ENCODE measurements around the gene DYNLT2. TPM values are rescaled to one million over a fixed set of nuclear protein-coding genes. Genes with fewer than 3 reads are reported as not detected.

Gene DYNLT2
- total and polyA plus RNA-seq, 2 of the 13 experiments (the other 11 are each of a cell fraction or from before 2014, with no cell fraction given), result 2.1 to 4.3 TPM

- TF ChIP-seq IRF9 (CRISPR knock-in tag; IDR thresholded peaks at IDR 0.05; ENCODE audit: borderline replicate concordance), result no peak; the same call in 1 of the 2 replicates
- no peak for TF ChIP-seq NFE2L2 (IDR thresholded peaks at IDR 0.05; ENCODE audit: low read length)
- TF ChIP-seq ZNF10 (CRISPR knock-in tag; IDR thresholded peaks at IDR 0.05; ENCODE audit: borderline replicate concordance, low read depth), result no peak
- TF ChIP-seq RNF2 (conservative IDR thresholded peaks at IDR 0.05; ENCODE audit: low read depth), result 0 out of 2 replicates have a peak, but pooled peaks have one; percentile 25
- TF ChIP-seq ZNF432 (CRISPR knock-in tag; IDR thresholded peaks at IDR 0.05; ENCODE audit: borderline replicate concordance), result no peak
- peak; percentile 75; the same call in 1 of the 2 replicates for TF ChIP-seq EED (CRISPR knock-in tag; IDR thresholded peaks at IDR 0.05)
- no peak; the same call in 1 of the 2 replicates for TF ChIP-seq ZNF564 (CRISPR knock-in tag; IDR thresholded peaks at IDR 0.05)
- TF ChIP-seq SNAPC2 (CRISPR knock-in tag; IDR thresholded peaks at IDR 0.05), result 0 out of 2 replicates have a peak, but pooled peaks have one; percentile 71
- TF ChIP-seq GTF3A (CRISPR knock-in tag; conservative IDR thresholded peaks at IDR 0.05), result peak; percentile 91; the same call in 1 of the 2 replicates
- peak; percentile 90; the same call in 1 of the 2 replicates for TF ChIP-seq FOXO4 (CRISPR knock-in tag; conservative IDR thresholded peaks at IDR 0.05)
- TF ChIP-seq ARNTL (CRISPR knock-in tag; IDR thresholded peaks at IDR 0.05), result peak; percentile 67
- peak; percentile 81; the same call in 1 of the 2 replicates for TF ChIP-seq SSRP1 (CRISPR knock-in tag; IDR thresholded peaks at IDR 0.05)
- peak; percentile 74; the same call in 1 of the 2 replicates for TF ChIP-seq NR1H2 (CRISPR knock-in tag; IDR thresholded peaks at IDR 0.05; ENCODE audit: borderline replicate concordance, low read depth)
- 0 out of 2 replicates have a peak, but pooled peaks have one; percentile 42 for TF ChIP-seq MATR3 (CRISPR knock-in tag; IDR thresholded peaks at IDR 0.05)
- TF ChIP-seq MXD1 (CRISPR knock-in tag; IDR thresholded peaks at IDR 0.05), result peak; percentile 96
- TF ChIP-seq MIXL1 (CRISPR knock-in tag; IDR thresholded peaks at IDR 0.05), result peak; percentile 88
- no peak for TF ChIP-seq SMARCC2 (IDR thresholded peaks at IDR 0.05)
- 0 out of 2 replicates have a peak, but pooled peaks have one; percentile 36 for TF ChIP-seq GATA4 (IDR thresholded peaks at IDR 0.05; ENCODE audit: borderline replicate concordance, low read depth)
- TF ChIP-seq KDM6A (CRISPR knock-in tag; IDR thresholded peaks at IDR 0.05; ENCODE audit: low read depth), result no peak
- peak; percentile 57 for TF ChIP-seq ZBTB38 (CRISPR knock-in tag; IDR thresholded peaks at IDR 0.05)
- TF ChIP-seq HDAC6 (IDR thresholded peaks at IDR 0.05; ENCODE audit: low read depth, low read length), result no peak
- TF ChIP-seq ZNF704 (CRISPR knock-in tag; IDR thresholded peaks at IDR 0.05; ENCODE audit: borderline replicate concordance), result peak; percentile 90
- TF ChIP-seq ZNF382 (CRISPR knock-in tag; IDR thresholded peaks at IDR 0.05; ENCODE audit: borderline replicate concordance), result no peak
These were observed 49.2 kb downstream of the DYNLT2 start, which contains the start of the genes C6orf120 and WDR27 (continued) for GRCh38 chr6:169701954-169702839.

Data from HepG2 (cell line).